ENCODE results near the gene F13A1. TPM values are rescaled to one million over a fixed set of nuclear protein-coding genes. Genes with fewer than 3 reads are reported as not detected.

The F13A1 gene
- total and polyA plus RNA-seq, 2 donors (not counting 3 experiments of a cell fraction or from before 2014, with no cell fraction given) = not detected

DNA sequence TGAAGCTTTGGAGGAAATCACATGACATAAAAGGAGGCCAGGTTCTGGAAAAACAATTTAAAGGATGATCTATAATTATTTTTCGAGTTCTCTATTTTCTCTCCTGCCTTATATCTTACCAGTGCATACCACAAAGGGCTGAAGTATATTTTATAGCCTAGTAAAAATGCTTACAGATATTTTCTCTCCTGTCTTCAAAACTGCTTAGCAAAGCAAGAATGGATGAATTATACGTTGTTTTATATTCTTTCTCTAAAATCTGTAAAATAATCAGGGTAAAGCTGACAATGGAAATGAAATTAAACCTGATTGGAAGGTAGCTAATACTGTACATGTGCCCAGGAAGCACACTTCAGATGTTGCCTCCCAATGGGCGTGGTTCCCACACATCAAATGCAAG, 123.7 kb downstream of the F13A1 start:
- Histone ChIP-seq H3K4me2 (ENCODE audit: insufficient read depth, low read length) (no peak overlapping the region), H3K9me1 (replicated peaks; ENCODE audit: control insufficient read depth, extremely low read depth, insufficient read depth, low read length) (no peaks in the 10 kb centered on the region), H3K27me3 (ENCODE audit: control insufficient read depth in 2 of 2, insufficient read depth in 2 of 2, low read length in 2 of 2) (no peaks in the 10 kb centered on the region), H4K20me1 (replicated peaks; ENCODE audit: control insufficient read depth, extremely low read depth, insufficient read depth, low read length) (no peaks in the 10 kb centered on the region), H3K79me2 (ENCODE audit: control insufficient read depth, insufficient read depth, low read length) (no peaks in the 10 kb centered on the region), H3K36me3 (ENCODE audit: control insufficient read depth in 2 of 2, extremely low read depth in 1 of 2, insufficient read depth in 2 of 2, low read length in 2 of 2) (no peaks in the 10 kb centered on the region), H3K4me1 (ENCODE audit: control insufficient read depth, extremely low read depth, insufficient read depth, low read length) (no peaks in the 10 kb centered on the region), H3K4me3 (replicated peaks in 1 of 3; ENCODE audit: insufficient read depth in 1 of 3, low read depth in 1 of 3, low read length in 3 of 3) (no peak overlapping the region), H2AFZ (ENCODE audit: low read depth, low read length) (no peak overlapping the region), H3K27ac (ENCODE audit: insufficient read depth, low read depth, low read length) (no peak overlapping the region), H3K9me3 (replicated peaks; ENCODE audit: control insufficient read depth, insufficient read depth, low read length) (peaks cover 4% of the 10 kb centered on the region), H3K9ac (replicated peaks; ENCODE audit: extremely low read depth, insufficient read depth, low read length) (no peak overlapping the region)
- FAIRE-seq (no peak), DNase-seq (ENCODE audit: low read depth, low spot score) (no peak)
- dilution Hi-C loops (cut with MboI; ENCODE audit: extremely low pct_ligation_motif_present, low sequenced_read_pairs) (no loop called here), intact Hi-C loops (cut with micrococcal nuclease) (no loop called here)
- ChIA-PET CTCF (no interaction called here), POLR2A (no interaction called here)
- TF ChIP-seq, protein P1, sequence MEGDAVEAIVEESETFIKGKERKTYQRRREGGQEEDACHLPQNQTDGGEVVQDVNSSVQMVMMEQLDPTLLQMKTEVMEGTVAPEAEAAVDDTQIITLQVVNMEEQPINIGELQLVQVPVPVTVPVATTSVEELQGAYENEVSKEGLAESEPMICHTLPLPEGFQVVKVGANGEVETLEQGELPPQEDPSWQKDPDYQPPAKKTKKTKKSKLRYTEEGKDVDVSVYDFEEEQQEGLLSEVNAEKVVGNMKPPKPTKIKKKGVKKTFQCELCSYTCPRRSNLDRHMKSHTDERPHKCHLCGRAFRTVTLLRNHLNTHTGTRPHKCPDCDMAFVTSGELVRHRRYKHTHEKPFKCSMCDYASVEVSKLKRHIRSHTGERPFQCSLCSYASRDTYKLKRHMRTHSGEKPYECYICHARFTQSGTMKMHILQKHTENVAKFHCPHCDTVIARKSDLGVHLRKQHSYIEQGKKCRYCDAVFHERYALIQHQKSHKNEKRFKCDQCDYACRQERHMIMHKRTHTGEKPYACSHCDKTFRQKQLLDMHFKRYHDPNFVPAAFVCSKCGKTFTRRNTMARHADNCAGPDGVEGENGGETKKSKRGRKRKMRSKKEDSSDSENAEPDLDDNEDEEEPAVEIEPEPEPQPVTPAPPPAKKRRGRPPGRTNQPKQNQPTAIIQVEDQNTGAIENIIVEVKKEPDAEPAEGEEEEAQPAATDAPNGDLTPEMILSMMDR (IDR thresholded peaks at IDR 0.05; ENCODE audit: extremely low read depth in 1 of 2, insufficient read depth in 1 of 2, low read depth in 1 of 2, low read length in 2 of 2) = no peak
- TF ChIP-seq JUN (IDR thresholded peaks at IDR 0.05; ENCODE audit: borderline replicate concordance, insufficient read depth, insufficient read length, low read depth) = no peak
- TF ChIP-seq FOS (IDR thresholded peaks at IDR 0.05; ENCODE audit: borderline replicate concordance, insufficient read depth, low read length) = no peak
- BruUV-seq (replicated peaks) = no TSS peak

DNA sequence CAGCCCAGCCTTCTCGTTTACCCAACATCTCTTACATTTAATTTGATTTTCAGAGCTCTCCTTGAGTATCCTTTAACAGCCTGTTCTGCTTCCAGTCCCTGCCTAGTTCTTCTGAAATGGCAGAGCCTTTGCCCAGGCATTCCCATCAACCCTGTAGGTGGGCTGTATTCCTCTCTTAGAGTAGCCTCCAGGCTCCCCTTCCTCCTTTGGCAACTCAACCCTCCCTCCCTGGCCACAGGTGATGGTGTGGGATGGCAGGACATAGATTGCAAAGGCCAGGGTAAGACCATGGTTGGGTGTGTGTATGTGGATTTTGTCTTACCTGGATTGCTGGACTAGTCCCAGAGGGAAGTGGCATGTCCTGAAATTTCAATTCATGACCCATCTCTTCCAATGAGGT, 125.4 kb downstream of the F13A1 start:
- Histone ChIP-seq H3K9me1 (replicated peaks; ENCODE audit: control insufficient read depth, extremely low read depth, insufficient read depth, low read length) (no peaks in the 10 kb centered on the region), H3K79me2 (ENCODE audit: control insufficient read depth, insufficient read depth, low read length) (no peaks in the 10 kb centered on the region), H3K27me3 (ENCODE audit: control insufficient read depth in 2 of 2, insufficient read depth in 2 of 2, low read length in 2 of 2) (no peaks in the 10 kb centered on the region), H3K27ac (ENCODE audit: insufficient read depth, low read depth, low read length) (no peak overlapping the region), H3K4me1 (ENCODE audit: control insufficient read depth, extremely low read depth, insufficient read depth, low read length) (no peaks in the 10 kb centered on the region), H4K20me1 (replicated peaks; ENCODE audit: control insufficient read depth, extremely low read depth, insufficient read depth, low read length) (no peaks in the 10 kb centered on the region), H3K4me2 (ENCODE audit: insufficient read depth, low read length) (no peak overlapping the region), H3K9me3 (replicated peaks; ENCODE audit: control insufficient read depth, insufficient read depth, low read length) (peaks cover 2% of the 10 kb centered on the region), H3K9ac (replicated peaks; ENCODE audit: extremely low read depth, insufficient read depth, low read length) (no peak overlapping the region), H3K36me3 (ENCODE audit: control insufficient read depth in 2 of 2, extremely low read depth in 1 of 2, insufficient read depth in 2 of 2, low read length in 2 of 2) (no peaks in the 10 kb centered on the region), H2AFZ (ENCODE audit: low read depth, low read length) (no peak overlapping the region), H3K4me3 (replicated peaks in 1 of 3; ENCODE audit: insufficient read depth in 1 of 3, low read depth in 1 of 3, low read length in 3 of 3) (no peak overlapping the region)
- ChIA-PET CTCF (no interaction called here), POLR2A (no interaction called here)
- dilution Hi-C loops (cut with MboI; ENCODE audit: extremely low pct_ligation_motif_present, low sequenced_read_pairs) = no loop called here
- no peak for DNase-seq (ENCODE audit: low read depth, low spot score)
- no peak for TF ChIP-seq POLR2AphosphoS5 (IDR thresholded peaks at IDR 0.05; ENCODE audit: insufficient read depth, low read depth, low read length)
- no peak for TF ChIP-seq FOS (IDR thresholded peaks at IDR 0.05; ENCODE audit: borderline replicate concordance, insufficient read depth, low read length)
- no peak for TF ChIP-seq EZH2 (IDR thresholded peaks at IDR 0.05; ENCODE audit: borderline replicate concordance, low read depth, low read length, severe bottlenecking)
- TF ChIP-seq, protein P2, sequence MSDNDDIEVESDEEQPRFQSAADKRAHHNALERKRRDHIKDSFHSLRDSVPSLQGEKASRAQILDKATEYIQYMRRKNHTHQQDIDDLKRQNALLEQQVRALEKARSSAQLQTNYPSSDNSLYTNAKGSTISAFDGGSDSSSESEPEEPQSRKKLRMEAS (IDR thresholded peaks at IDR 0.05; ENCODE audit: insufficient read depth, insufficient read length) = no peak
- no peak for TF ChIP-seq POLR2A (IDR thresholded peaks at IDR 0.05; ENCODE audit: low read depth, low read length)
- no peak for TF ChIP-seq GATA2 (IDR thresholded peaks at IDR 0.05; ENCODE audit: insufficient read depth, insufficient read length, low read depth, low read length)
- no peak for TF ChIP-seq JUN (IDR thresholded peaks at IDR 0.05; ENCODE audit: borderline replicate concordance, insufficient read depth, insufficient read length, low read depth)
- no TSS peak for BruUV-seq (replicated peaks)
- intact Hi-C loops (cut with micrococcal nuclease) = no loop called here
- FAIRE-seq = no peak
